Effector CD8-positive, alpha-beta T cell (primary cell): ENCODE measurements around the gene TOGARAM1.

Experiments
- DNase-seq: peaks from one replicate; lab custom pipeline; 2025; lab: John Stamatoyannopoulos, UW
- total RNA-seq, 4 experiments: gene quantifications; one replicate each; lab custom pipeline; 2026; lab: John Stamatoyannopoulos, UW

The TOGARAM1 gene
- total RNA-seq = 36.1 to 55.6 (median 40.8) reads per million in 4 experiments

GRCh38 chr14:44961554-44962333 lies at the start of gene TOGARAM1, which contains the start of gene KLHL28:
Gene TOGARAM1 (plus strand): TSS chr14:44962190. CDS start chr14:44962422, 232 bp downstream.
Gene KLHL28 (minus strand): TSS chr14:44961947. CDS start chr14:44945928, 16,019 bp downstream.
- DNase-seq = peak; percentile 93

GRCh38 chr14:44914849-44915248 lies 47.1 kb upstream of the TOGARAM1 start:
- DNase-seq = no peak

- DNase-seq = no peak
Observed at GRCh38 chr14:44928793-44929192, 33.2 kb upstream of the TOGARAM1 start.

DNA sequence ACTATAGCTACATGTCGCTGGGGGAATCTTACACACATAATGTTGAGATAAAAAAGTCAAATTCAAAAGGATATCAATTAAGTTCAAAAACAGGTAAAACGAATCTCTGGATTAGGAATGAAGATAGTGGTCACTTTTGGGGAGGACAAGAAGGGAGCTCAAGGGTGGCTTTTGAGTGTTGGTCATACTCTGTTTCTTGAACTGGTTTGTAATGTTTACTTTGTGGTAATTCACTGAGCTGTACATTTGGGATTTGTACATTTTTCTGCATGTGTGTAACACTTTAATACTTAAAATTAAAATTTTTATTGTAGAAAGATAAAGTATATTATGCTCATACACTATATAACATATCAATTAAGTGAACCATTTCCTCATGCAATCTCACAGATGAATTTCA lies 26.8 kb upstream of the TOGARAM1 start:
- no peak for DNase-seq

DNA sequence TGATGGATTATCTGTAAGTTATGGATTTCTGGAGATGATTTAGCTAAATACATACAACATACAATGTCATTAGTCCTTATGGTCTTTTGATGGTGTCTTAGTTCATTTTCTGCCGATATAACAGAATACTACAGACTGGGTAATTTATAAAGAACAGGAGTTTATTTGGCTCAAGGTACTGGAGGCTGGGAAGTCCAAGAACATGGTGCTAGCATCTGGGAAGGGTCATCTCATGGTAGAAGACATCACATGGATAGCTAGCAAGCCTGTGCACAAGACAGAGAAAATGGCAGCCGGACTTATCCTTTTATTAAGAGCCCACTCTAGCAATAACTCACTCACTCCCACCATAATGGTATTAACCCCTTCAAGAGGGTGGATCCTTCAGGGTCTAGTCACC lies 24.4 kb upstream of the TOGARAM1 start:
- no peak for DNase-seq

DNA sequence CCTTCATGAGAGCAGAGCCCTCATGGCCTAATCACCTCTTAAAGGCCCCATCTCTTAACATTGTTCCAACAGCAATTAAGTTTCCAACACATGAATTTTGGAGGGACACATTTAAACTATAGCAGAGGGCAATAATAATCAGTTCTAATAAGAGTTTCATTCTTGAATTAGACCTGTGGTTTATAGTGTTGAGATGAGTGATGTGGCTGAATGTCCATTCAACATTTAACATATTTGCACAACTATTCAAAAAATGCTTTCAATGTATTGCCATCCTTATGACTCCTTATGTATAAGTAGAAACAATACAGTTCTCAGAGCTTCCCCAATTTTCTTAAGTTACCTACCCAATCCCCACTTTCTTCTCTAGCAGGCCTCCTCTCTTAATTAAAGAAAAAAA lies 21.8 kb upstream of the TOGARAM1 start:
- no peak for DNase-seq

GRCh38 chr14:44940944-44941343 lies 21.0 kb upstream of the TOGARAM1 start:
- no peak for DNase-seq

- DNase-seq = no peak
Observed at GRCh38 chr14:44941591-44941990, 20.4 kb upstream of the TOGARAM1 start.

GRCh38 chr14:44942436-44942835 lies 19.6 kb upstream of the TOGARAM1 start:
- no peak for DNase-seq

- DNase-seq = no peak
Observed at GRCh38 chr14:44944107-44944506, 17.9 kb upstream of the TOGARAM1 start.

DNA sequence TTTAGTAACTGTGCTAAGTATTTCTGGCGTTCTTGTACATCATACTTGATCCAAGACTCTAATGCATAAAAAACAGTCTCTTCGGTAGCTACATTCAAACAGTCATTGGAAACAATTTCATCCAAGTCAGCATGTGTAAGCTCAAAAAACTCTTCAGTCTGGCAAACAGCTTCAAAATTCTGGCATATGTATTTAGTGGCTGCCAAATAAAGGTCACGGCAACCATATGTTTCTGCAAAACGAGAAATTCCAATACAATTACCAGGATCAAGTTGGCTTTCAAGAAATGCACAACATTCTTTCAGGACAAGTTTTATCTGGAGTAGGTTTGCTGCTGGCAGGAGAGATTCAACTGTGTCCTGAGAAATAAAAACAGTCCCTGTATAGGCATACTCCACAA lies 16.7 kb upstream of the TOGARAM1 start:
- no peak for DNase-seq

DNA sequence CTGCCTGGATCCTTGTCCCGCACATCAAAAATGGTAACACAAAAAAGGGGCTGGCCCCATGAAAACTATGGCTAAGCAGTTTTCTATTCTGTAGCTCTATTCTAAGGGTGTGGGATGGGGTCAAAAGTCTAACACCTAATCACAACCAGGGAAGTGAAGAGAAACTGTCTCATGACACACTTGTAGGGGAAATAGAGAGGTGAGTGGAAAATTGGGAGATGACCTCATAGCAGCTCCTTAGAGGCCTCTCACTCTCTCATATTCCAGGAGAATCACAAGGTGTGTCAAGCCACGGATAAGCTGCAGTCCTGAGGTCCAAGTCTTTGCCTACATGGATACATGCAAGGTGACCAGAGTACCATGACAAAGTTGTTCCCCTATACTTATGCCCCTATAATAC lies 10.9 kb upstream of the TOGARAM1 start:
- DNase-seq = no peak

DNA sequence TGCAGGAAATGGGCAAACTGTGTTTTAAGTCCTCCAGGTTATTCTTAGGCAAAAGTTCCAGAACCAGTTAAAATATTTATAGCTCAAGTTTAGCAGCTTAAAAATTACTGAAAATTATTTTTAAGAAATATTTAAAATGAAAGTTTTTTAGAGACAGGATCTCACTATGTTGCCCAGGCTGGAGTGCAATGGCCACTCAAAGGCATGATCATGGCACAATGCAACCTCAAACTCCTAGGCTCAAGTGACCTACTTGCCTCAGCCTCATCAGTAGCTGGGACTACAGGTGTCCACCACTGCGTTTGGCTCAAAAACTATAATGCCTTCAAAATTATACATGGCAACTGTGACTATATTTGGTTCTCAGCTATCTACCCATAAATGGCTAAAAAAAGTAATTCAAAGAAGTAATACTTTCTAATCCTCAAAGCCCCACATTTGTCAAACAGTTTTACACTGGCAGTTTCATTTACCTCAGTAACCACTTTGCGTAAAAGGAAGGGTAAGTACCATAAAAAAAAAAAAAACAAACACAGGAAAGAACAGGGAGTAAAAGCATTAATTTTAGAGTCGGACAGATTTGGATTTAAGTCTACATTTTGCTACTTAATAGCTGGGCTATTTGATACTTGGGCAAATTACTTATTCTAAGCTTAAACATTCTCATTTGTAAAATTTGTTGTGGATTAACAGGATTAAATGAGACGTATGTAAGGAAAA lies 9.4 kb upstream of the TOGARAM1 start:
- no peak for DNase-seq

GRCh38 chr14:44954750-44955149 lies 7.2 kb upstream of the TOGARAM1 start:
- DNase-seq = no peak

DNA sequence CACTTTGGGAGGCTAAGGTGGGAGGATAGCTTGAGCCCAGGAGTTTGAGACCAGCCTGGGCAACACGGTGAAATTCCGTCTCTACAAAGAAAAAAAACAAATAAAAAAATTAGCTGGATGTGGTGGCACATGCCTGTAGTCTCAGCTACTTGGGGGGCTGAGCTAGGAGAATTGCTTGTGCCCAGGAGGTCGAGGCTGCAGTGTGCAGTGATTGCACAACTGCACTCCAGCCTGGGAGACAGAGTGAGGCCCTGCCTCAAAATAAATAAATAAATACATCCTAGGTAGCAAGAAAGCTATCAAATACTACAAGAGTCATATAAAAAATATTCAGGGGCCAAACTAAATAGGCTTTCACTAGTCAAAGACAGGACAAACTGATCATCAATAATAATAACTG lies 6.5 kb upstream of the TOGARAM1 start:
- no peak for DNase-seq

DNA sequence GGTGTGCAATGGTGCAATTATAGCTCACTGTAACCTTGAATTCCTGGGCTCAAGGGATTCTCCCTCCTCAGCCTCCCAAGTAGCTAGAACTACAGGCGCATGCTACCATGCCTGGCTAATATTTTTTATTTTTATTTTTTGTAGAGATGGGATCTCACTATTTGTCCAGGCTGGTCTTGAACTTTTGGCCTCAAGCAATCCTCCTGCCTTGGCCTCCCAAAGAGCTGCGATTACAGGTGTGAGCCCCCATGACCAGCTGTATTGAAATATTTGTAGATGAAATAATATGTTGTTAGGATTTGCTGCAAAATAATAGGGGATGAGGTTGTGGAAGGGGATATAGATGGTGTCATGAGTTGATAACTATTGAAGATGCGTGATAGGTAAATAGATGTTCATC lies 5.1 kb upstream of the TOGARAM1 start:
- no peak for DNase-seq

DNA sequence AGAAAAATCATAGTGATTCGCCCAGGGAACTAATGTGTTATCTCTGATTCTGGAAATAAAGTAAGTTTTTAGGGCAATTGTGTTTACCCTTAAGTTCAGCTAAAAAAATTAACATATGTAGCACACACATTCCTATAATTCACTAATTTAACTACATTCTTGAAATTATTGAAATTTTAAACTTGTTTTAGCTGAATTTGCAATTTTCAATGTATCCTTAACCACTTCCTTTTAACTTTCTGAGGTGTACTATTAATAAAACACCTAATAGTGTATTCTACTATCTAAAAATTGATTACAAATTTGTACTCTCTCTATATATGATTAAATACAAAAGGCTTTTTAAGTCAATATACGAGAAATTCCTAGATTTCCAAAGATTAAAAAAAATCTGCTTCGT lies 2.5 kb upstream of the TOGARAM1 start:
- no peak for DNase-seq

DNA sequence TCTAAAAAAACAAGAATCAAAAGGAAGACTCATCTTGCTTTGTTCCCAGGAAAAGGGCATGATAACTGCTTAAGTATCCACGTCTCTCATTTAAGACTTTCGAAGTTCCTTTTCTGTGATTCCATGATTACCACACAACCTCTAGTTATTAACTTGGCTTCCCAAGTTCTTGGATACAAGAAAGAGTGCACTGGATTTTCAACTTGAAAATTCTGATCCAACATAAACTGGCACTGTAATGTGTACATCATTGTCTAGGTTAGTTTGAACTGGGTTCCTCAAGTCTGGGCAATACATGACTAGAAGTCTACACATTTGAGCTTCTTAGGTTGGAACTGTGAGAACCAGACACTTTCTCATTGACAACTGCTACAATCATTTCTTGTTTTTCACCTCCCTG lies 1.8 kb upstream of the TOGARAM1 start:
- no peak for DNase-seq

- DNase-seq = no peak
Observed at GRCh38 chr14:44960646-44961045, 1.3 kb upstream of the TOGARAM1 start.

- DNase-seq = peak; percentile 37
Observed at GRCh38 chr14:44961151-44961553, 838 bp upstream of the TOGARAM1 start.

GRCh38 chr14:44962334-44963043 lies 499 bp downstream of the TOGARAM1 start:
- peak; percentile 29 for DNase-seq

DNA sequence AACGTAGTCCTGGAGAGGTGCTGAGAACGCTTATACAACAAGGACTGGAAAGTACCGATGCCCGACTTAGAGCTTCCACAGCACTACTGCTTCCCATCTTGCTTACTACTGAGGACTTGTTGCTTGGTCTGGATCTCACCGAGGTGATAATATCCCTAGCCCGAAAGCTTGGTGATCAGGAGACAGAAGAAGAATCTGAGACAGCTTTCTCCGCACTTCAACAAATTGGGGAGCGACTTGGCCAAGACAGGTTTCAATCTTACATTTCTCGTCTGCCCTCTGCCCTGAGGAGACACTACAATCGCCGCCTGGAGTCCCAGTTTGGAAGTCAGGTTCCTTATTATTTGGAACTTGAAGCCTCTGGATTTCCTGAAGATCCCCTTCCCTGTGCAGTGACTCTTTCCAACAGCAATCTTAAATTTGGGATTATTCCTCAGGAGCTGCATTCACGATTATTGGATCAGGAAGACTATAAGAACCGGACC lies 1.1 kb downstream of the TOGARAM1 start:
- DNase-seq = no peak
